Stimulated activated CD8-positive, alpha-beta memory T cell treated with anti-CD3 and anti-CD28 coated beads, Interleukin-15, amount 100 ng/mL, for 4 hours (primary cell): ENCODE measurements around the gene LAMB4.

Experiments used
- DNase-seq, 2 donors: peaks; one replicate each; pipeline ENCODE4 v3.0.0-alpha.2; 2020; ENCODE audit warnings: low read depth in 2 of 2

LAMB4 gene

DNA sequence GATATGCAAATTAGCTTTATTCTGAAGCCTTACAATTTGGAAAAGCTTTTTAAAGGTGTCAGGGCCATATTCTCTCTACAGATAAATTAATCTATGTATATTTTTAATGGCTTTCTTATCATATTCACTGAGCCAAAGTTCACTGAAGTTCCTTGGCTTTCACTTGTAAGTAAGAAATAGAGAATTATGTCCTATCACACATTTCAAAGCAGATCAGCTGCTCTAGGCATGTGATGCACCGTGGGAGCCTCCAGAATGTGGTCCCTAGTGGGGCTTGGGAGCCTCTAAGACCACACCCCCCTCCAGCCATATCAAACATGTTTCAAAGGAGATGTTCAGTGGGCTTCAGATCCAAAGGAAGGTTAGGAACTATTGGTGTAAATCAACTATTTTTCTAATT is 51.5 kb downstream of the LAMB4 start:
- DNase-seq = no peak

DNA sequence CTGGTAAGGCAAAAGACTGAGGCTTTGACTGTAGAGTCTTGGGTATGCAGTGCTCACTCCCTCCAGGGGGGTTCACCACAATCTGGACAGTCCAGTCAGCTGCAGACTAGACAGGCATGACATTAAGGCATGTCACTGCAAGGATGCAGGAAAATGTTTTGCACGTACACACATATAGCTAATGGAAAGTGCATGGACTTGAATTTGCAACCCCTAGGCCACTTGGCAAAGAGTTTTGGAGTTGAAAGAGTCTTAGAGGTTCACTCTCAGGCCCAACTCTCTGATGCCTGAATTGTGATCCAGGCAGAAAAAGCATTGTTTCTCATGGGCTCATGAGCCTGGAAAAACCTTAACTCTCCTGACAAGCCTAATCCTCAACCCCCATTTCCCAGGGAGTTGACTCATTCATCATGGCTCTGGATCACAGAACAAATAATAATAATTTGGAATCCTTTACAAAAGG is 51.9 kb downstream of the LAMB4 start:
- DNase-seq = no peak

DNA sequence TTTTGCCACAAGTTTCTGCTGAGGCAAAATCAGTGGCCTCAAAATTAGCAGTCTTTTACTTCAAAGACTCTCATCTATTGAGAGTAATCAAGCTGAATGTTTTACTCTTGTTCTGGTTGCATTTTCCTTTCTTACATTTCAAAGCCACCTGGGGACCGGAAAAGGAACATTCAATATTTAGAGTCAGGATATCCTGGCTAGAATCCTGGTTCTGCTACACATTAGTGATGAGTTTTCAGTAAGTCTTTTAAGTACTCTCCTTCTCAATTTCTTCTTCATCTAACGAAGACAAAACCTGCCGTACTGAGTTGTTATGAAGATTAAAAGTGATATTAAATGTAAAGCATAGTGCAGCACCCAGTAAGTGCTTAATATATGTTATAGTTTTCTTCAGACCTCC is 52.5 kb downstream of the LAMB4 start:
- DNase-seq = no peak

DNA sequence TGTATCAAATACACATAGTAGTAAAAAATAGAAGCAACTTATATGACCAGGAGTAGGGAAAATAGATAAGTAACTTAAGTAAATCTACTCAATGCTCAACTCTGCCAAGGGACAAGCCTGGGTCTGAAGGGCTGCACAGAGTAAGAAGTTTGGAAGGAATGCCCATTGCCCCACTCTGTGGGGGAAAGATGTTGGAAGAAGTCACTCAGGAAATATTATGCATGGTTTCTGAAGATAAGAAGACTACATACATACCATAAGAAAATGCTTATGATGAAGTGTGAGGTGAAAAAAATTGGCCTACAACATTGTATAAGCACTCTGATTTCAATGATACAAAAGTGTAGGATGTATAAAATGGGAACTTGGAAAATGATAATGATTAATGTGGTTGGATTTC is 54.0 kb downstream of the LAMB4 start:
- DNase-seq = no peak

DNA sequence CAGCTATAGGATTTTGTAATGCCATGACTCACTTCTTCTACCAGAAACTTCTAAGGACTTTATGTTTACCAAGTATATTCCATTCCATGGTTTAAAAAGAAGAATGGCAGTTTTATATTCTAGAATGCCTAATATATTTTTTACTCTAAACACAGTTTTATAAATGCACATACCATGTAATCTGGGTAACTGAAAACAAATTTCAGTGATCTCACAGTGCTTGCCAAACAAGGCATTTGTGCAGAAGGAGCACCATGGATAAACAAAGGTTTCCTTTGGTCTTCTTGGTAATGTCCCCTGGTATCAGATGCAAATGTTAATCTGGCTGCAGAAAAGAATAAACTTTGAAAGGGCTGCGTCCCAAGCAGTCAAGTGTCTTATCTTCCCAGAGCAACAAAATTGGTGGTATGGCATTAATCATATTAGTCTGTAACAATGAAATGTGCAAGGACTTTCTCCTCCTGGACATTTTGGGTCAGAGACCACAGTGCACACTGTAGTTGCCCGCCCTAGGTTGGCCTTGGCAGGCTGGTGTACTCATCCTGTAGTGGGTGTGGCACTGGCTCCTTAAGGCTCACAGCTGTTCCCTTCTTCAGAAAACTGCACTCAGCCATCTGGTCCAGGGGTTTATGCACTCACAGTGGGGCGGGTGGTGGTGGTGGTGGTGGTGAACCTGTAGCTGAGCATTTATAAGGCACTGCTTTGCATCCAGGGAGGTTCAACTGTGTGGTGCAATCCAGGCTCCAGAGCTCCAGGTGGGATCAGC is 56.7 kb downstream of the LAMB4 start:
- DNase-seq = no peak

DNA sequence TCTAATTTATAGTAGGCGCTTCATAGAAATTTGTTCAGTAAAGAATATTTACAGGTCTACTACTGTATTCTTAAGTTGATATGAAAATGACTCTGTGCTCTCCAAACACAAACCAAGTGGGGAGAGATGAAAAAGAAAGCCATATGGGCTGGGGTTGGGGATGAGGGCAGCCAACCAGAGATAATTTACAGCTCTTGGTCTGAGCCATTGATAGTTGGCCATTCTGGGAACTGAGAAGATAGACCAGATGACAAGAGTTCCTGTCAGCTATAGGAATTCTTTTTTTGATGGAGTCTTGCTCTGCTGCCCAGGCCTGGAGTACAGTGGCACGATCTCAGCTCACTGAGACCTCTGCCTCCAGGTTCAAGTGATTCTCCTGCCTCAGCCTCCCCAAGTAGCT is 57.4 kb downstream of the LAMB4 start:
- no peak for DNase-seq

DNA sequence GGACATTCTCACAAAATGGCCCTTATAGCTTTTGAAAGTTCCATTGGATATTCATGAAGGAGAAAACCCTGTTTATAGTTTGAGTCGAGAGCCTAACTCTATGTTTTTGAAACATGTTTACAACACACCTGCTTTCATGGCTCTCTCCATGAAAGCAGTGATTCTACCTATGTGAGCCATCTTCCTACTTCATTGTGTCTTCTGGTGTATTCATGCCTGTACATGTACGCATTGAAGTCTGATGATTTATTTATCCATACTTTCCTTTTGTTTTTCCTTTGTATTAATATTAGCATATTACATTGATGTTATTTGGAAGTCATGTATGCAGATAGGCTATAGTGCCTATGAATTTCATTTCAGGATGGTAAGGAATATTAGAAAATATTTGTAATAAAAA is 58.0 kb downstream of the LAMB4 start:
- DNase-seq = no peak

DNA sequence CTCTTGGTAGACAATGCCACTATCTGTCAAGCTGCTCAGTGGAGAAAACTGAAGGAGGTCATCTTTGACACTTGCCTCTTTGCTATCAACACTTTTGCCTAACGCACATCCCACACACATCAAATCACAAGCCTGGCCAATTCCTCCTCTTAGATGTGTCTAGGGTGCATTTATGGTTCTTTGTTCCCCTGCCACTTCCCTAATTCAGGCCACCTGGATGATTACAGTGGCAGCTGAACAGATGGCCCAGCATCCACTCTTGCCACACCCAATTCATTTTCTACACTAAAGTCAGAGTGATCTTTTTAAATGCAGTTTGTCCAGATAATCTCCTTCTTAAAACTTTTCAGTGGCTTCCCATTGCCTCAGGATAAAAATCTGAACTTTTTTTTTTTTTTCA is 58.6 kb downstream of the LAMB4 start:
- DNase-seq = no peak

DNA sequence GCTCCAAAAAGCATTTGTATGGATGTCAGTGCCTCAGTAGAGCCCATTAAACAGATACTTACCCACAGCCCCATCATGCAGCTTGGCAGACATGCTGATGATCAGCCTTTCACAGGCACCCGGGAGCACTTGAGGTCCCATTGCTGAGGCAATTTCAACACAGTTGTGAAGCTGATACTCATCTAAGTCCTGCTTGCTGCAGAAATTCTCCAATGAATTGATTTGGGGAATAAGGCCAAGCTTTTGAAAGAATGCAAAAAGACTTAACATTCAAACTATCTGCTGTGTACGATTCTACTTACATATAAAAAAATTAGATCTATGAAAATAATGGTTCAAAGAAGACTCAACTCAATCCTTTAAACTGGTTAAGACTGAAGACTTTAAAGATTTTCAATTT is 60.5 kb downstream of the LAMB4 start:
- DNase-seq = no peak

DNA sequence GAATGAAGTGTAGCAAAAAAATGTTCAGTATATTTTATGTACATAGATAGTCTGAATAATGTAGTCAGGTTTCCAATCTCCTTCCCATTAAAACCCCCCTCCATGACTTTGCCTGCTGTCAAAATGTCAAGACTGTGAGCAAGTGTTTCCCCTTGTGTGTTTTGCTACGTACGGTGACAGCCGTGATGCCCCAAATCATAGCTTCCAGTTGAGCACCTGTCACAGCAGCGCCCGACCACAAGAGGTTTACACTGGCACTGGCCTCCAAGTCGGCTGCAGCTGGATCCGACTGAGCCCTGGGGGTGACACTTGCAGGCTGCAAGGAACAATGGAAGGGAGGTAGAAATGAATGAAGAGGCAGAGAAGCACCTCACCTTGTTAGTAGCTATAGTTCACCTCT is 62.3 kb downstream of the LAMB4 start:
- no peak for DNase-seq

DNA sequence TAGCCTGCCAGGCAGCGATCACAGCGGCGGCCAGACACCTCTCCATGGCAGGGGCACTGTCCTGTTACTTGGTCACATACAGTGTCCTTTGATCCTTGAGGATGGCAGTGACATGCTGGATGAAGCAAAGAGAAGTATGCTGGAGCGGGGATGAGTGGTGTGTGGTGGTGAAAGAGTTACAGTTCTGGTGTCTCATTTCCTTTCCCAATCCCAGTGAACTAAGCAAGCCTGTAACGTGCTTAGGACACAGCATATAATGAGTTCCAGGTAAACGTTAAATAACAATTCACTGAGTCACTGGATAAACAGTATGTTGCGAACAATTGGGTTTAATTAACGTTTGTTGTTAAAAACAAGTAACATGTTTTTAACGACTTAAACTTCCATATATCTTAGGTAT is 63.7 kb downstream of the LAMB4 start:
- no peak for DNase-seq

DNA sequence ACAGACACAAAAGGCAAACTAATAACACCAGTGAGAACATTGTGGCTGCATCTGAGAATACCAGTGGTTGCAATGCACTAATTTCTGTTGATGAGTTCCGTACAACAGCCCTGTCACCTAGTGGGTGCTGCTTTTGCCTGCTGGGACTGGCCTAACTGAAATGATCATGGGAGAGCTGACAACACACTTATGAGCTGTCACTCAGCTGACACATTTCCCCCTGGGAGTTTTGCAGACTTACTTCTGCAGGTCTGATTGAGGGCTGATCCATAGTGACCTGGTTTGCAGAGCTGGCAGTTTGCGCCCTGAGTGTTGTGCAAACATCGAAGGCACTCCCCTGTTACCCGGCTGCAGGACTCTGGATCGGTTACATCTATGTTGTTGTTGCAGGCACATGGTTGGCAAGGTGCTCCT is 66.6 kb downstream of the LAMB4 start:
- no peak for DNase-seq

DNA sequence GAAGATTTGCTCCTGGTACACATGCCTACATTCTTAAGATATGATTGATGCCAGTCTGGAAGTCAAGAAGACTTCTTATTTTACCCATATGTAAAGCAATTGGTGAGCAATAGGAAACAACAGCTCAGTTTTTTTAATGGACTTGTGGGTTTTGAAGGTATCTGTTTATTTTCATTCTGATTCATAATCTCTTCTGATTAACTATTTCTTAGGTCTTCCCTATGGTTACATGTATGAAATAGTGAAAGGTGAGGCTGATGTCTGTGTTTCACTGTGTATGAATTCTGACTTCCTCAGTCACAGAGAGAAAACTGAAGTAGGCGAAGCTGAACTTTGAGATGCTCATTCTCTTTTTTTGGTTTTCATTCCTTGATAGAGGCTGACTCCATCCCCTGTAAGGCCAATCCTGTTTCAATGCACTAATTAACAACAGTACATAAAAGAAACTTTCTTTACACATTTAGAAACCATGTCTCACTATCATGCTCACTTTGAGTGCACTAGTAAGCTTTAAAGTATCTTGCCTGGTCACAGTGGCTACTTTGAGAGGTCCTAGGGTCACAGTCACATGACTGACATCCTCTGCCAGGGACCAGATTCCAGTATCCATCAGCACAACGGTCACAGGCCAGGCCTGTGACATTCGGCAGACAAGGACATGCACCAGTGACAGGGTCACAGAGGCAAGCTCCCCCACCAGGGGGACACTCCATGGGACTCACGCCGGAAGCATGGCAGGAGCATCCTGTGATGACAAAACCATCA is 67.7 kb downstream of the LAMB4 start:
- no peak for DNase-seq

DNA sequence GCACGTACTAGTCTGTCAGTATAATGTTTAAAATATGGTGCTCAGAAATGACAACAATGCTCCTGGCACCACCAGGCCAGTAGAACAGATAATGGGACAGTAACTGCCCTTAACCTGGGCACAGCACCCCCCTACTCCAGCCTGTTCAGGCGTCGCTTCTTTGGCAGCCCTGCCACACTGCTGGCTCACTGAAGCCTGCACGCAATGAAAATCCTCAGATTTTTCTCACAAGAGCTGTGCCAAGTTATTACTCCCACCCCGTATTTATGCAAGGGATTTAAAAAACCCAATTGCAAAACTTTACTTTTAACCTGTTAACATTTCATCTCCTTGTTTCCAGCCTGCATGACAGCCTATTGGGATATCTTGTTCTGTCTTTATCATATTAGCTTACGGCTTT is 70.6 kb downstream of the LAMB4 start:
- DNase-seq = no peak

DNA sequence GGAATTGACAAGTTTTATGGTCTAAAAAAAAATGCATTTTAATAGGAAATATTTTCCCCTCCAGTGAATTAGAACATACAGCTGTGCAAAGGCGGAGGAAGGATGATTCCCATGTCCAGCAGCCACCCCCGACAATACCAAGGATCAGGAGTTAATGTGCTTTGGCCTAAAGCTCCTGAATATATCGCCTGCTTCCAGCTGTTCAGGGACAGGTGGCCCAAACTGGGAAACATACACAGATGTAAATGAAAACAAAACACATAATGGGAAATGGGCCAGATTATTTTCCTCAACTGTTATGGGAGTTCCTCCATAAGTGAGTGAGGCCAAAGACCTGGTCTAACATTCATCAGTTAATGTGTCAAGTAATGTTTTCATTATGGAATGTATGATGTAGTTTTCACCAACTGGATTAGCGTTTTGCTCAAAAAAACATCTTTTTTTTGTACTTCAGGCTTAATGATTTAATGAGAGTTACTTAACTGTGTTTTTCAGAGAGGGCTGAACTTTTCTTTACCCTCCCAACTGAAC is 72.1 kb downstream of the LAMB4 start:
- DNase-seq = no peak

DNA sequence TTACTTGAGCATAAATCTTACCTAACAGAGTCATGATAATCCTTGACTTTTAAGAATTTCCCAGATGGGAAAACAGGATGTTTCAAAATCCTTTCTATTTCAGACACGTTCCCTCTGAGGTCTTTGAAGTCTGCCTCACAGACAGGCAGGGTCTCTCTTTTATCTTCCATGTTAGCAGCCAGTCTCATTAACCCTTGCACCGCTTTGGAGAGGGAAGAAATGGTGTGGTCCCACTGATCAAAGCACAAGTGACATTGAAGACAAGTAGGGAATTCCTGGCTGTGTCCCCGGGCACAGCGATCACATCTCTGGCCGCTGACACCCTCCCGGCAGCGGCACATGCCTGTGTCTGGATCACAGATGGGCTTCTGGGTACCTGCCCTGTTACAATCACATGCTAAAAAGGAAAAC is 74.5 kb downstream of the LAMB4 start:
- DNase-seq = no peak

DNA sequence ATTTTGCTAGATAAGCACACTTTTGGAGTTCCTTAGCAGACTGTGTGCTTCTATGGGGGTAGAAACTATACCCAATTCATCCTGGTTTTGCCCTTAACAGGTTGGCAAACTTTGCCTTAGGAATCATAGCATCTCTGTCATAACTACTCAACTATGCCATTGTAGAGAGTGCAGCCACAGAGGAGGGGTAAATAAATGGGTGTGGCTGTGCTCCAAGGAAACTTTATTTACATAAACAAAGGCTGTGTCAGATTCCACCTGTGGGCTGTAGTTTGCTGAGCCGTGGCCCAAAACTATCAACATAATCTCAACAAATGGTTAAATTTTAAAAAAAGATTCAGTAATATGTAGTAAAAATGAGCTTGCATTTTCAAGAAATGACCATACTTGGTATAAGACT is 75.6 kb downstream of the LAMB4 start:
- DNase-seq = no peak

DNA sequence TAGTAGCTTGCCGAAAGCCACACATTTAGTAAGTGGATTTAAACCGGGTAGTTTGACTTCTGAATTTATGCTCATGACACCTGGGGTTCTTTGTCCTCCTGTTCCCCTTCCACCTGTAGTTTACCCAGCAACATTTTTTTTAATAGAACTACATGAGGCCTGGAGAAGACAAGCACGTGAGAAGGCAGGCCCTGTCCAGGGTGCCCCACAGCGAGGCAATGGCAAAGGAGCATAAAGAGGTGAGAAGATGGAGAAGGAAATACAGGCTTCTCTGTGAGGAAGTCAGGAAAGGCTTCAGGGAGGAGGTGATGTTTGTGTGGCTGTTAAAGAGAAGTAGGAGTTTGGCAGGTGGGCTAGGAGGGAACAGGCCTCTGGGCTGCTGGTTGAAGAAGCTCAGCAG is 76.9 kb downstream of the LAMB4 start:
- no peak for DNase-seq

DNA sequence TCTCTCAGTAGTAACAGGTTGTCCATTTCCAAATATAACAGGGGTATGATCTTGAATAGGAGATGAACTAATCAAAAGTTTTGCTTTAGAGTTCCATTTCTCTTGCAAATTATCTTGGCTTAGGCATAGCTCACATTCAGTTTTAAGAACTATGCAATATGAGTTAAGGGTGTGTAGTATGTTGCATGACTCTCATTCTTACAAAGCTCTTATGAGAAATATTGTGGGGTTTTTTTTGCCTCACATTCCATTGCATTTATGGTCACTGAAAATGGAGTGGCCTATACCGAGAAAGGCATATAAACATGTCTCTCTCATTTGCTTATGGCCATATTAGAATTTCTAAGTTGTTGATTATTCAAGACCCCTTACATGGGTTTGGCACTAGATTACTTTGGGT is 78.7 kb downstream of the LAMB4 start:
- DNase-seq = no peak

DNA sequence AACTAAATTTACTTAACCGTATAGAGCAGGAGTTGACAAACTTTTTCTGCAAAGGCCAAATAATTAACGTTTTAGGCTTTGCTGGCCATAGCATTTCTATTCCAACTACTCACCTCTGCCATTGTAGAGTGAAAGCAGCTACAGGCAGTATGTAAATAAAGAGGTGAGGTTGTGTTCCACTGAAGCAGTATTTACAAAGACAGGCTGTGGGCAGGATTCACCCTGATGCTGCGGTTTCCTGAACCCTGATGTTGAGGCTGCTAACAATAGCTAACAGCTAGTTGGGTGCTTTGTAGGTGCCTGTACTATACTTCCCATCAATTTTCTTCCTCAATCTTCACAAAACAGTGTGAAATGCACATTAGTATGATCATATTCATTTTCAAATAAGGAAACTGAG is 80.2 kb downstream of the LAMB4 start:
- DNase-seq = no peak

DNA sequence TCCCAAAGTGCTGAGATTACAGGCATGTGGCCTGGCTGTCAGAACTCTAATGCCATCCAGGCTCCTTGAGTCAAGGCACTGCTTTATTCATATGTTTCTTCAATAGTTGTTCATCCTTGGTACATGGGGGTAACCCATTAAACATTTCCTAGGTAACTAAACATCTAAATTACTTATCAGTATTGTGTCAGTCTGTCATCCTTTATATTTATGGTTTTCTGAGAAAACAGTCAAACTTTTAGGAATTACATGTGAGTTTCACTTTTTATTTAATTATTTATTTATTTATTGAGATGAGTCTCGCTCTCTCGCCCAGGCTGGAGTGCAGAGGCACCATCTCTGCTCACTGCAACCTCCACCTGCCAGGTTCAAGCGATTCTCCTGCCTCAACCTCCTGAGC is 81.7 kb downstream of the LAMB4 start:
- DNase-seq = no peak

DNA sequence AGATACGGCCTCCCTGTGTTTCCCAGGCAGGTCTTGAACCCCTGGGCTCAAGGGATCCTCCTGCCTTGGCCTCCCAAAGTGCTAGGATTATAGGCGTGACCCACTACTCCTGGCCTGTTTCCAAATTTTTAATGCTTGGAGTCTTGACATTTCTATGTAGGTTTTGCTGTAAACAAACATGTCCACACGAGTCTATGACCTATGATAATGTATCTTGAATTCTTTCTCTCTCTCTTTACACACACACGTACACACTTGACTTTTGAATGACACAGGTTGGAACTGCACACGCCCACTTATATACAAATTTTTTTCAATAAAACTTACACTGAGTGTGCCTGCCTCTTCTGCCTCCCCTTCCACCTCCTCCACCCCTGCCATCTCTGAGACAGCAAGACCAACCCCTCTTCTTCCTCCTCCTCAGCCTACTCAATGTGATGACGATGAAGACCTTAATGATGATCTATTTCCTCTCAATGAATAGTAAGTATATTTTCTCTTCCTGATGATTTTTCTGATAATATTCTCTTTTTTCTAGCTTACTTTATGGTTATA is 83.1 kb downstream of the LAMB4 start:
- no peak for DNase-seq

DNA sequence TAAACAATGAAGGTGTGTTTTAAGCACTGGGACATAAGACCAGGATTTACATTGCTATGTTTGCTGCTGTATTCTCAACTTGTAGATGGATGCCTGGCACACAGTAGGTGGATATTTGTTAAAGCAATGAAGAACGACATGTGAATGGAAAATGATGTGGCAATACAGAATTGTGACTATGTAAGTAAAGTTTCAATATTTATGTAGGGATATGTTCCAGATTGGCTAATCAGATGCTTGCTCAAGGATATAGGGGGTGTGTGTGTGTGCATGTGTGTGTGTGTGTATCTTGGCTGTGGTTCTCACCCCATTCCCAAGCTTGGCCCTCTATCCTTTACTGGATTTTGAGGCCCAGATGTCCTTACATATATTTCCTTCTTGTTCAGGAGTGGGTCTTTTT is 84.5 kb downstream of the LAMB4 start:
- no peak for DNase-seq
